Measurements from ENCODE around the gene ZBTB43.

The ZBTB43 gene, protein sequence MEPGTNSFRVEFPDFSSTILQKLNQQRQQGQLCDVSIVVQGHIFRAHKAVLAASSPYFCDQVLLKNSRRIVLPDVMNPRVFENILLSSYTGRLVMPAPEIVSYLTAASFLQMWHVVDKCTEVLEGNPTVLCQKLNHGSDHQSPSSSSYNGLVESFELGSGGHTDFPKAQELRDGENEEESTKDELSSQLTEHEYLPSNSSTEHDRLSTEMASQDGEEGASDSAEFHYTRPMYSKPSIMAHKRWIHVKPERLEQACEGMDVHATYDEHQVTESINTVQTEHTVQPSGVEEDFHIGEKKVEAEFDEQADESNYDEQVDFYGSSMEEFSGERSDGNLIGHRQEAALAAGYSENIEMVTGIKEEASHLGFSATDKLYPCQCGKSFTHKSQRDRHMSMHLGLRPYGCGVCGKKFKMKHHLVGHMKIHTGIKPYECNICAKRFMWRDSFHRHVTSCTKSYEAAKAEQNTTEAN

DNA sequence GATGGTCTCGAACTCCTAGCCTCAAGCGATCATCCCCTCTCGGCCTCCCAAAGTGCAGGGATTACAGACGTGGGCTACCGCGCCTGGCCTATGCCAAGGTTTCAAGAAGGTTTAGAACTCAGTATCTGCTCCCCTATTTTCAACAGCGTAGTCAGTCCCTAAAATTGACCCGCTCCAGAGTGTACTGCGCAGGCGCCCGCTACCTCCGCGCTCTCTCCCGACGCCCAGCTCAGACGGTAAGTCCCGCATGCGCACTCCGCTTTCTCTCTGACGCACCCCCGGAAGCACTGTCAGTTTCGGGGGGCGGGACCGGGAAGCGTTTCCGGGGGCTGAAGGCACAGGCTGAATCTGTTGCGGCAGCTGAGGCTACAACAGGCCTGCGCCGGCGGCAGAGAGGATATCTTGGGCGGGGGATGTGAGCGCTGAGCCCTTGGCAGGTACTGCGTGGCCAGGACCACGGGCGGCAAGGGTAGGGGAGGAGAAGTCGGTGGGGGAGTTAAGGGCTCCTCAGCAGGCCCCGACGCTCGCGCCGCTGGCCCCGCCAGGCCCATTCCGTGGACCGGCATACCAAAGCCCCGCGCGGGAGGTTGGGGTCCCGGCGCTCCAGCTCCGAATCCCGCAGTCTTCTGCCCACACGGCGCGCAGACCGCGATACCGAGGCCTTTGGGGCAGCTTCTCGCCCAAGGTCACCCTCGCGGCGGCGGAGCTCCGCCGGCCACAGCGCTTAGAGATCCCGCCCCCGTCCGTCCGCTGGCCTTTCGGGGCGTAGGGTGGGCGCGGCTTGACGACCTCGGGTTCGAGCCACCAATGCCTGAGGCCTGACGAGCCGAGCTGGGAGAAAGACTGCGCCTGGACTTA, at the start of gene ZBTB43:
TSS of gene ZBTB43 (plus strand) at position 345 of the 858 bp plus-strand sequence. CDS start 27,470 bp downstream, outside the sequence.
- peak; percentile 96 for DNase-seq (ENCODE audit: low read depth, low spot score)
- H3K4me3 ChIP-seq (ENCODE audit: low read depth, low read length), result peak within 1 kb of the TSS; percentile 91
- TF ChIP-seq, protein P1, sequence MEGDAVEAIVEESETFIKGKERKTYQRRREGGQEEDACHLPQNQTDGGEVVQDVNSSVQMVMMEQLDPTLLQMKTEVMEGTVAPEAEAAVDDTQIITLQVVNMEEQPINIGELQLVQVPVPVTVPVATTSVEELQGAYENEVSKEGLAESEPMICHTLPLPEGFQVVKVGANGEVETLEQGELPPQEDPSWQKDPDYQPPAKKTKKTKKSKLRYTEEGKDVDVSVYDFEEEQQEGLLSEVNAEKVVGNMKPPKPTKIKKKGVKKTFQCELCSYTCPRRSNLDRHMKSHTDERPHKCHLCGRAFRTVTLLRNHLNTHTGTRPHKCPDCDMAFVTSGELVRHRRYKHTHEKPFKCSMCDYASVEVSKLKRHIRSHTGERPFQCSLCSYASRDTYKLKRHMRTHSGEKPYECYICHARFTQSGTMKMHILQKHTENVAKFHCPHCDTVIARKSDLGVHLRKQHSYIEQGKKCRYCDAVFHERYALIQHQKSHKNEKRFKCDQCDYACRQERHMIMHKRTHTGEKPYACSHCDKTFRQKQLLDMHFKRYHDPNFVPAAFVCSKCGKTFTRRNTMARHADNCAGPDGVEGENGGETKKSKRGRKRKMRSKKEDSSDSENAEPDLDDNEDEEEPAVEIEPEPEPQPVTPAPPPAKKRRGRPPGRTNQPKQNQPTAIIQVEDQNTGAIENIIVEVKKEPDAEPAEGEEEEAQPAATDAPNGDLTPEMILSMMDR (IDR thresholded peaks at IDR 0.05; ENCODE audit: low read depth, low read length), result no peak
- in situ Hi-C loops (cut with HindIII; ENCODE audit: low sequenced_read_pairs), result no loop called here

DNA sequence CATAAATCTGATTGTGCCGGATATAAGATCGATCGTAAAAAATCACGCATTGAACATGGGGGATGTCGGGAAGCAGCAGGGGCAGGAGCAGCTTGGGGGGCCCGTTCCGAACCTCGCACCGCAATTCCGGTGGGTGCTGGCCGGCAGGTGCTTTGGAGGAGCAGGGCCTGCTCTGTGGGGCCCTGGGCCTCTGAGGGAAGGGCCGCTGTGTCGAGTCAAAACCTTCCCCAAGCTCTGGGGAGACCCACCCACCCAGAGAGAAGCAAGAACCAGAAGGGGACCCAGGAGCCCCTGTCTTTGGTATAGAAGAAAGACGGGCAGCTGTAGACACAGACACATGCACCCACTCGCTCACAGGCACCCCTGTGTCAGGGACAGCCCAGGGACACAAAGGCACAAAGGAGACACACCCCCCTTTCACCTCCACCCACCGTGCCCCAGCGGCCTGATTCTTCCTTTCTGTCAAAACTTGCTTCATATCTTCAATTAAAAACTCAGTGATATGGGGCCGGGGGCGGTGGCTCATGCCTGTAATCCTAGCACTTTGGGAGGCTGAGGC, 49.4 kb upstream of the ZBTB43 start:
- DNase-seq (ENCODE audit: low read depth, low spot score), result no peak
- TF ChIP-seq, protein P1 (IDR thresholded peaks at IDR 0.05; ENCODE audit: low read depth, low read length), result no peak
- H3K4me3 ChIP-seq (ENCODE audit: low read depth, low read length), result no peak overlapping the region
- in situ Hi-C loops (cut with HindIII; ENCODE audit: low sequenced_read_pairs), result no loop called here

DNA sequence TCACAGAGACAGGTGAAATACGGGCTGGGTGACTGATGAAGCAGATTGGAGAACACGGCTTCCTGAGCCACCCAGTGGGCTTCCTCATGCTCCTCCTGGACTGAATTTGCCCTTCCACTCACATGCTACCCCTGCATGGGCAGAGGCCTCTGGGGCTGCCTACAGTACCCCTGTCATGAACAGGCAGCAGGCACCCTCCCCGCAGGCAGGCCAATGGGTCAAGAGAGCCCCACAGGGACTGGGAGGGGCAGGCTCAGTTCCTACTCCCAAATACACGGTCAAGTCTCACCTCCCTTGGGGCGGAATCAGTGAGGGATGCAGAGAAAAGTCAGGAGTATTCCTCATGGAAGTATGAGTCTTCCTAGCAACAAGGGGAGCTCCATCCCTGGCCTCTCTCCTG, 48.6 kb upstream of the ZBTB43 start:
- in situ Hi-C loops (cut with HindIII; ENCODE audit: low sequenced_read_pairs), result no loop called here
- TF ChIP-seq, protein P1 (IDR thresholded peaks at IDR 0.05; ENCODE audit: low read depth, low read length), result no peak

DNA sequence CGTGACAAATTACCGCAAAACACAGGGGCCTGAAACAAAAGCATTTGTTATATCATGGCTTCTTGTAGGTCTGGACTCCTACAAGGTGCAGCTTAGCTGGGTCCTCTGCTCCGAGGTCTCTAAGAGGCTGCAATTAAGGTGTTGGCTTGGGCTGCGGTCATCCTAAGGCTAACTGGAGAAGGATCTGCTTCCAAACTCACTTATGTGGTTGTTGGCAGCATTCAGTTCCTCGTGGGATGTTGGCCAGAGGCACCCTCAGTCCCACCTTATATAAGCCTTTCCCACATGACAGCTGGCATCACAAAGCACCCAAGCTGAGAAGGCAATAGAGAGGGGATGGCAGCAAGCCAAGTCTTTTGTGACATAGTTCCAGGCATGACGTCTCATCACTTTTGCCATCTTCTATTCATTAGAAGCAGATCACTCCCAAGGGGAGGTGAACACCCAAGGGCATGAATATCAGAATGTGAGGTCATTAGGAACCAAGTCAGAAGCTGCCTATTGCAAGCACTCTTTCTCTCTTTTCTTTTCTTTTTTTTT, 47.9 kb upstream of the ZBTB43 start:
- no peak for DNase-seq (ENCODE audit: low read depth, low spot score)
- TF ChIP-seq, protein P1 (IDR thresholded peaks at IDR 0.05; ENCODE audit: low read depth, low read length), result no peak
- H3K4me3 ChIP-seq (ENCODE audit: low read depth, low read length), result no peak overlapping the region
- in situ Hi-C loops (cut with HindIII; ENCODE audit: low sequenced_read_pairs), result no loop called here

More for the DNA sequence above, 48.6 kb upstream of the ZBTB43 start:
- no peak overlapping the region for H3K4me3 ChIP-seq (ENCODE audit: low read depth, low read length)
- DNase-seq (ENCODE audit: low read depth, low spot score), result no peak

DNA sequence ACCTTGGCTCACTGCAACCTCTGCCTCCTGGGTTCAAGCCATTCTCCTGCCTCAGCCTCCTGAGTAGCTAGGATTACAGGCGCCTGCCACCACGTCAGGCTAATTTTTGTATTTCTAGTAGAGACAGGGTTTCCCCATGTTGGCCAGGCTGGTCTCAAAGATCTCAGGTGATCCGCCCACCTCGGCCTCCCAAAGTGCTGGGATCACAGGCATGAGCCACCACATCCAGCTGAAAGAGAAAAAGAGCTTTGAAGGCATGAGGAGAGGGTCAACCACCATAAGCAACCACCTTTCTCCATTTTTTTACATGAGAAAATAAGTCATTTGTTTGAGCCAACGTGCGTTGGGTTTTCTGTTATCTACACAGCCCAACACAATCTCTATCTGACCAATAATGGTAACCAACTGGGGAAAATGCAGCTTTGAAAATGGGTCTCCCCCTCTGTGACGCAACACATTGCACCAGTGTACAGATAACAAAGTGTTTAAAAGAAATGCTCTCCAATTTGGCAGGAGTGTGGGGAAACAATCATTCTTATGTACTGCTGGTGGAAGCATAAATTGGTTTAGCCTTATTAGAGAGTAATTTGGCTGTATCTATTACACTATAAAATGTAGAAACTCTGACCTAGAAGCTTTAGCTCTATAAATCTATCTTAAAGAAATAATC, 45.8 kb upstream of the ZBTB43 start:
- TF ChIP-seq, protein P1 (IDR thresholded peaks at IDR 0.05; ENCODE audit: low read depth, low read length), result no peak
- H3K4me3 ChIP-seq (ENCODE audit: low read depth, low read length), result no peak overlapping the region
- in situ Hi-C loops (cut with HindIII; ENCODE audit: low sequenced_read_pairs), result no loop called here
- DNase-seq (ENCODE audit: low read depth, low spot score), result no peak
